Aorta (tissue), 4 donors: ENCODE results near the gene MRAP2. TPM values are rescaled to one million over a fixed set of nuclear protein-coding genes. Genes with fewer than 3 reads are reported as not detected.

ENCODE experiments used
- polyA plus RNA-seq, 2 donors: library from polyadenylated mRNA; stranded (reverse); fragments of 200-250 nt; gene quantifications; one replicate each; pipeline ENCODE4 v1.2.3, GENCODE V29; 2013
- total RNA-seq, 2 donors: library from RNA; stranded (reverse); fragmentation: NEBNext Ultra II Directional; extraction: Animal tissue kit (Norgen Biotek cat#: 25700); gene quantifications; one replicate each; pipeline ENCODE4 v1.2.1, GENCODE V29; 2021
- donor health status: healthy with polysubstance abuse.
- donor health status: Bipolar disorder and iron deficiency.
- donor health status: DM: no; HTN: no; CAD: no.
- donor health status: DM: yes; HTN: yes; CAD: no.

MRAP2 gene
- total and polyA plus RNA-seq, 4 donors: 57.5 to 90.8 (median 69.8) TPM

Other genes with a start within 250 kb of the MRAP2 start
- gene RIPPLY2, start 180.4 kb upstream of the MRAP2 start, total RNA-seq: not detected
- gene RIPPLY2, start 180.4 kb upstream of the MRAP2 start, polyA plus RNA-seq: under 1 TPM in 1 of 2 donors, not detected in 1; 0.05 TPM
- 10 to 100 TPM; 19.4 to 22.8 TPM for gene CYB5R4, start 174.1 kb upstream of the MRAP2 start, total RNA-seq
- gene CYB5R4, start 174.1 kb upstream of the MRAP2 start, polyA plus RNA-seq: 10 to 100 TPM in 1 of 2 donors, 1 to 10 TPM in 1; 4.6 to 19.5 TPM
- 10 to 100 TPM in 1 of 2 donors, 1 to 10 TPM in 1; 8.5 to 14.3 TPM for gene CEP162, start 193.9 kb downstream of the MRAP2 start, total RNA-seq
- 10 to 100 TPM in 1 of 2 donors, 1 to 10 TPM in 1; 4.5 to 10.2 TPM for gene CEP162, start 193.9 kb downstream of the MRAP2 start, polyA plus RNA-seq